ENCODE data around the gene DCAF17.
A peak's percentile ranks its signal among the peaks of the same experiment; 100 is the strongest.

Gene DCAF17

DNA sequence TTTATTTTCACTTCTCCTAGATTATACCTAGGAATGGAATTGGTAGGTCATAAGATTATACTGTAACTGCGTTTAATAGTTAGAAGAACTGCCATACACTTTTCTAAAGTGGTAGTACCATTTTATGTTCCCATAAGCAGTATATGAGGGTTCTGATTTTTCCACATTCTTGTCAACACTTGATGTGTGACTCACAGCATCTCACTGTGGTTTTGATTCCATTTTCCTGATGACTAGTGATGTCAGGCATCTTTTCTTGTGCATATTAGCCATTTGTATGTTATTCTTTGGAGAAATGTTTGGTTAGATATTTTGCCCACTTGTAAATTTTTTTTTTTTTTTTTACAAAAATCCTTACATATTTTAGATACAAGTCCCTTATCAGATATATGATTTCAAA is 2.3 kb downstream of the DCAF17 start:
- TF ChIP-seq PAX5 (IDR thresholded peaks at IDR 0.05; ENCODE audit: insufficient read depth, low read length, severe bottlenecking), result no peak
- no peak for DNase-seq (ENCODE audit: insufficient read length, low spot score)
- no peak for FAIRE-seq

DNA sequence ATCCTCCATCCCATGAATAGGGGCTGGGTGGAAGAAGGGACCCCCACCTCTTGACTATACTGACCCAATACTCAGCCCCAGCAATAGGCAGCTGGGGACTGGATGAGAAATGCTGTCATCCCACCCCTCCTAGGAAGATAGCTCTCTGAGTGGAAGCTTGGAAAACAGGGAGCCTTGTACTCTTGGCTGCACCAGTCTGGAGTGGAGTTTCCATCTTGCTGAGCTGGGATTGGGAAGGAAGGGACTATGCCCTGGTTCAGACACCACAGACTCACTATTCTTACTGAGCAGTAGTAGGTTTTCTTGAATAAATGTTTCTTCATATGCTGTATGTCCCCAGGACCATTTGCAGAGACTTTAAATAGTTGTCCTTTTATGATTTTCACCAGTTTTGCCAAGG is 7.4 kb downstream of the DCAF17 start:
- FAIRE-seq (no peak), DNase-seq (ENCODE audit: insufficient read length, low spot score) (no peak)
- TF ChIP-seq PAX5 (IDR thresholded peaks at IDR 0.05; ENCODE audit: insufficient read depth, low read length, severe bottlenecking), result no peak
- no peak for TF ChIP-seq TAF1 (IDR thresholded peaks at IDR 0.05; ENCODE audit: low read depth, low read length)
- TF ChIP-seq SPI1 (IDR thresholded peaks at IDR 0.05; ENCODE audit: low read depth, low read length), result no peak
- no peak for TF ChIP-seq POLR2A (IDR thresholded peaks at IDR 0.05; ENCODE audit: low read depth, low read length)
- TF ChIP-seq POLR2AphosphoS5 (IDR thresholded peaks at IDR 0.05; ENCODE audit: low read depth, low read length), result no peak
- no peak for TF ChIP-seq POU2F2 (IDR thresholded peaks at IDR 0.05; ENCODE audit: low read depth, low read length)

DNA sequence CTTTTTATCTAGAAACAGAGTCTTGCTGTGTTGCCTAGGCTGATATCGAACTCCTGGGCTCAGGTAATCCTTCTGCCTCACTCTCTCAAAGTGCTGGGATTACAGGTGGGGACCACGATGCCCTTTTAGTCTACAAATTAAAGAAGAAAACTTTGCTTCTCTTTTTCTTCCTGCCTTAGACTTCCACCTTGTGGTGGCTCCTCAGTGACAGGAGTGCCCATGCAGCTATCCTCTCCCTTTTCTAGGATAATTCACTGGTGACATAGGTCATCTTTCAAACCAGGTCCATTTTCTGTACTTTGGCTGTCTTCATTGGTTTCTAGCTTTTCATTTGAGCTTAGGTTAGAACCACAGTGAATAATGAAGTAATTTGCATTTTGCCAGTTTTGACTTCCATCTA is 13.6 kb downstream of the DCAF17 start:
- FAIRE-seq (no peak), DNase-seq (ENCODE audit: insufficient read length, low spot score) (no peak)
- TF ChIP-seq PAX5 (IDR thresholded peaks at IDR 0.05; ENCODE audit: insufficient read depth, low read length, severe bottlenecking), result no peak
- TF ChIP-seq SPI1 (IDR thresholded peaks at IDR 0.05; ENCODE audit: low read depth, low read length), result no peak

- DNase-seq (ENCODE audit: insufficient read length, low spot score) (no peak), FAIRE-seq (no peak)
- TF ChIP-seq PAX5 (IDR thresholded peaks at IDR 0.05; ENCODE audit: insufficient read depth, low read length, severe bottlenecking), result no peak
- TF ChIP-seq POLR2AphosphoS5 (IDR thresholded peaks at IDR 0.05; ENCODE audit: low read depth, low read length), result no peak
- no peak for TF ChIP-seq POLR2A (IDR thresholded peaks at IDR 0.05; ENCODE audit: low read depth, low read length)
- TF ChIP-seq POU2F2 (IDR thresholded peaks at IDR 0.05; ENCODE audit: low read depth, low read length), result no peak
- TF ChIP-seq SPI1 (IDR thresholded peaks at IDR 0.05; ENCODE audit: low read depth, low read length), result no peak
- TF ChIP-seq TAF1 (IDR thresholded peaks at IDR 0.05; ENCODE audit: low read depth, low read length), result no peak
Measured at GRCh38 chr2:171451074-171451473, 17.0 kb downstream of the DCAF17 start.

DNA sequence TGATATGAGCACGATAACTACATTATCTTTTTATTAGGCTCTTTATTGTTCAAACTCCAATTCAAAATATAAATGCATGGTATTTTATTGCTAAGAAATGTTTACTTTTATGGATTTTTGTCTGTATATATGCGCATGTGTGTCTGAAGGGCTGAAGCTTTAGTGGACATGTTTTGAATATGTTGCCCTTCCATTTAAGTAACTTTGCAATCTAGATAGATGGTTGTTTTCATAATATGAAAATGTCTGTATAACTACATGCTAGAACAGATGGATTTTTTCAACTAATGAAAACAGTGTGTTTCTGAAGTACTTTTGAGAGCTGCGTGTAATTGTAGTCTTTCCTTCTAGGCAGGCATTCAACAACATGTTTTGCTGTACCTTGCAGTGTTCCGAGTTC is 18.7 kb downstream of the DCAF17 start:
- FAIRE-seq, result no peak
- TF ChIP-seq POU2F2 (IDR thresholded peaks at IDR 0.05; ENCODE audit: low read depth, low read length) (no peak), POLR2AphosphoS5 (IDR thresholded peaks at IDR 0.05; ENCODE audit: low read depth, low read length) (no peak), POLR2A (IDR thresholded peaks at IDR 0.05; ENCODE audit: low read depth, low read length) (no peak), PAX5 (IDR thresholded peaks at IDR 0.05; ENCODE audit: insufficient read depth, low read length, severe bottlenecking) (no peak), TAF1 (IDR thresholded peaks at IDR 0.05; ENCODE audit: low read depth, low read length) (no peak), SPI1 (IDR thresholded peaks at IDR 0.05; ENCODE audit: low read depth, low read length) (no peak)
- DNase-seq (ENCODE audit: insufficient read length, low spot score), result no peak

DNA sequence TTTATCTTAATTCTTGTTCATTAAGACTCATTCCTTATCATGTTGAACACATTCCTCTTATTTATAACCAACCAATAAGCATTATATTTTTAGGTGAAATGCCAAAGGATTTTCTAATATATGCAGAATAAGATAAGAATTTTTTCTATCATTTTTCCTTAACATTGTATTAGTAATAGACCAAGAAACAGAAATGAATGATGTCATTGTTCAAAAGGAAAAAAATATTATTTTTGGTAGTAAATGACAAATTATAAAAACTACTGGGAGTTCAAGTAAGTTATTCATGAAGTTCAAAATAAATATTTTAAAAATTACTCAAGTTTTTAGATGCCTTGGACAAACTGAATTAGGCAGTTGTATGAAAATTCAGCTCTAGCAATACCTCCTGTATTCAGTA is 25.5 kb downstream of the DCAF17 start:
- FAIRE-seq, result no peak
- DNase-seq (ENCODE audit: insufficient read length, low spot score), result no peak
- TF ChIP-seq POU2F2 (IDR thresholded peaks at IDR 0.05; ENCODE audit: low read depth, low read length), result no peak
- no peak for TF ChIP-seq PAX5 (IDR thresholded peaks at IDR 0.05; ENCODE audit: insufficient read depth, low read length, severe bottlenecking)
- no peak for TF ChIP-seq SPI1 (IDR thresholded peaks at IDR 0.05; ENCODE audit: low read depth, low read length)
- no peak for TF ChIP-seq POLR2A (IDR thresholded peaks at IDR 0.05; ENCODE audit: low read depth, low read length)
- no peak for TF ChIP-seq POLR2AphosphoS5 (IDR thresholded peaks at IDR 0.05; ENCODE audit: low read depth, low read length)

DNA sequence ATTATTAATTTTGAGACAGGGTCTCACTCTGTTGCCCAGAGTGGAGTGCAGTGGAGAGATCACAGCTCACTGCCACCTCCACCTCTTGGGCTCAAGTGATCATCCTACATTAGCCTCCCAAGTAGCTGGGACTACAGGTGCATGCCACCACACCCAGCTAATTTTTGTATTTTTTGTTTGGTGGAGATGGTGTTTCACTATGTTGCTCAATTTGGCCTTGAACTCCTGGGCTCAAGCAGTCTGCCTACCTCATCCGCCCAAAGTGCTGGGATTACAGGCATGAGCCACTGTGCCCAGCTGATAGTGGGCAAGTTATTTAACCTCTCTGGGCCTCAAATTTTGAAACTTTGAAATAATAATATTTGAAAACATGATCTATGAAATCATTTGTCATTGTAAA is 26.5 kb downstream of the DCAF17 start:
- DNase-seq (ENCODE audit: insufficient read length, low spot score), result no peak
- TF ChIP-seq POLR2A (IDR thresholded peaks at IDR 0.05; ENCODE audit: low read depth, low read length) (no peak), POLR2AphosphoS5 (IDR thresholded peaks at IDR 0.05; ENCODE audit: low read depth, low read length) (no peak), SPI1 (IDR thresholded peaks at IDR 0.05; ENCODE audit: low read depth, low read length) (no peak), PAX5 (IDR thresholded peaks at IDR 0.05; ENCODE audit: insufficient read depth, low read length, severe bottlenecking) (no peak), POU2F2 (IDR thresholded peaks at IDR 0.05; ENCODE audit: low read depth, low read length) (no peak), TAF1 (IDR thresholded peaks at IDR 0.05; ENCODE audit: low read depth, low read length) (no peak)
- no peak for FAIRE-seq

DNA sequence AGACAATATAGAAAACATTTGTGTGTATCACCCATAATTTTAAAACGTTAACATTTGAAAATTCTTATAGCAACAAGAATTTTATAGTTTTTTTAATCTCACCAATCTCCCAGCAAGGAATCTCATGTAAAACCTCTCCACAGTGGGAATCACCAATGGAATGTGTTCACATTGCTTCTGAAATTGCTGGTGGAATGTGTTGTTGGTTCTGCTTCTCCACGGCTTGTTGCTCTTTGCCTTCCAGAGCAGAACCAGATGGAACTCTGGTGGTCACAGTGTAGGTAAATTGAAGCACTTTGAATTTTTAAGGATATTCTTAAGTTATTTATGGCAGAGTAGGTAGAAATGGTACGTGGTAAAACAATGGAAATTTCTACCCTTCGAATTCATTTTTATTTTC is 35.1 kb downstream of the DCAF17 start:
- no peak for TF ChIP-seq PAX5 (IDR thresholded peaks at IDR 0.05; ENCODE audit: insufficient read depth, low read length, severe bottlenecking)
- TF ChIP-seq POU2F2 (IDR thresholded peaks at IDR 0.05; ENCODE audit: low read depth, low read length), result no peak
- FAIRE-seq (no peak), DNase-seq (ENCODE audit: insufficient read length, low spot score) (no peak)

DNA sequence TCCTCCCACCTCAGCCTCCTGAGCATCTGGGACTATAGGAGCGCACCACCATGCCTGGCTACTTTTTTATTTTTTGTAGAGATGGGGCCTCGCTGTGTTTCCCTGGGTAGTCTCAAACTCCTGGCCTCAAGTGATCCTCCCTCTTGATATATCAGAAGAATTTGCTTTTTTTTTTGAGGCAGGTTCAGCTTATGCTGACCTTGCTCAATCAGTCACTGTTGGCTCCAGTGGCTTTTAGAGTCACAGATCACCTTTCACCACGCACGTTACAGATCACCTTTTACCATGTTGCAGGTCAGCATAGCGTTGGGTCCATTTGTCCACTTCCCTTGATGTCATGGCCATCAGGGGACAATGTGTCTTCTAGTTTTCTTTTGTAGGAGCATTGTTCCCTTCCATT is 36.1 kb downstream of the DCAF17 start:
- TF ChIP-seq POLR2A (IDR thresholded peaks at IDR 0.05; ENCODE audit: low read depth, low read length), result no peak
- no peak for TF ChIP-seq PAX5 (IDR thresholded peaks at IDR 0.05; ENCODE audit: insufficient read depth, low read length, severe bottlenecking)
- no peak for TF ChIP-seq POU2F2 (IDR thresholded peaks at IDR 0.05; ENCODE audit: low read depth, low read length)
- no peak for TF ChIP-seq POLR2AphosphoS5 (IDR thresholded peaks at IDR 0.05; ENCODE audit: low read depth, low read length)
- TF ChIP-seq TAF1 (IDR thresholded peaks at IDR 0.05; ENCODE audit: low read depth, low read length), result no peak
- no peak for TF ChIP-seq SPI1 (IDR thresholded peaks at IDR 0.05; ENCODE audit: low read depth, low read length)
- DNase-seq (ENCODE audit: insufficient read length, low spot score) (no peak), FAIRE-seq (no peak)

DNA sequence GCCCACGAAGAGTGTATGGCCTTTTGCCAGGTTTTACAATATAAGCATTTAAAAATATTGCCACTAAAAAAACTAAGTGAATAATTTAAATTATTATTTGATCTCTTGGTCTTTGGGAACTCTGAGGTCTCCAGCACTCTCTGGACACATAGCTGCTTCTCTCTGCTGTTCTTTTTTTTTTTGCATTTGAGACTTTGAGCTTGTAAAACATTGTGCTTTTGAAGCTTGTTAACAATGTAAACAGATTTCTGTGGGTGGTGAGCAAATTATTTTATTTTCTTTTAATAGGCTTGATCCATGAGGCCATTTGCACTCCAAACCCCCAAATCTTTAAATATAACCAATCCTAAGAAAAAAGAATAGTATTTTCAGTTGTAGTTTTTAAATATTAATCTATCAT is 42.0 kb downstream of the DCAF17 start:
- TF ChIP-seq SPI1 (IDR thresholded peaks at IDR 0.05; ENCODE audit: low read depth, low read length) (no peak), PAX5 (IDR thresholded peaks at IDR 0.05; ENCODE audit: insufficient read depth, low read length, severe bottlenecking) (peak; percentile 24)
- DNase-seq (ENCODE audit: insufficient read length, low spot score), result no peak
- FAIRE-seq, result no peak

- DNase-seq (ENCODE audit: insufficient read length, low spot score) (no peak), FAIRE-seq (no peak)
- no peak for TF ChIP-seq SPI1 (IDR thresholded peaks at IDR 0.05; ENCODE audit: low read depth, low read length)
- TF ChIP-seq POLR2A (IDR thresholded peaks at IDR 0.05; ENCODE audit: low read depth, low read length), result no peak
- no peak for TF ChIP-seq PAX5 (IDR thresholded peaks at IDR 0.05; ENCODE audit: insufficient read depth, low read length, severe bottlenecking)
- no peak for TF ChIP-seq TAF1 (IDR thresholded peaks at IDR 0.05; ENCODE audit: low read depth, low read length)
- TF ChIP-seq POLR2AphosphoS5 (IDR thresholded peaks at IDR 0.05; ENCODE audit: low read depth, low read length), result no peak
- TF ChIP-seq POU2F2 (IDR thresholded peaks at IDR 0.05; ENCODE audit: low read depth, low read length), result no peak
Measured at GRCh38 chr2:171478345-171478744, 44.3 kb downstream of the DCAF17 start.
